HTR-8/SVneo (cell line): Measurements from ENCODE around the gene PPP1R11.

Experiments used
- DNase-seq: peaks from one replicate; pipeline ENCODE4 v3.0.0; 2011; ENCODE audit warnings: low spot score, mixed read lengths; ENCODE audit not compliant: insufficient read length
- FAIRE-seq: peaks from 2 replicates; lab custom pipeline; 2011; peaks lifted over from hg19 to GRCh38; lab: Jason Lieb, UNC

The PPP1R11 gene

DNA sequence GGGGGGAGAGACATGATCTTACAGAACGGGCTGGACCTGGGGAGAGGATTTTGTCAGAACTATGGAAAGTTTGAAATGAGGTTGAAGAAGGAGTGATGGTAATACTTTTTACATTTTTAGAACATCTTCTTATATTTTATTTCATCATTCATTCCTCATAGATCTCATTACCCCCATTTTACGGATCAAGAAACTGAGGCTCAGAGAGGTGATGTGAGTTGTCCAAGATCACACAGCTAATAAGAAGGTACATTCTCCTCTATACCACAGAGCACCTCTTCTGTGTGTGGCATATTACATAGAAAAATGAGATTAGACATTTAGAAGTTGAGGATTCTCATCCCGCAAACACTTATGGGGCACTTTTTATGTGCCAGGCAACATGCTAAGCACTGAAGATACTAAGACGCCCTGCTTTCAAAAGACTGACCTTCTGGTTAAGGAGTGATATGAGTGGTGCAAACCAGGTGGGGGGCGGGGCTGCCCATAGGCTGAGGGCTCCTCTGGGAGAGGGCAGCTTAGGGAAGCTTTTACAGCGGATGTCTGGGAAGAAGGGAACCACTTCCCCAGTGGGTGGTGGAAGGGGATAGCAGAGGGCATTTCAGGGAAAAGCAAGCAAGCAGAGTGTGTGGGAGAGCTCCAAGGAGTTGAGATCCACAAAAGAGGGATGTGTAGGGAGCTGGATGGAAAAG lies 26.0 kb downstream of the PPP1R11 start:
- FAIRE-seq, result no peak

DNA sequence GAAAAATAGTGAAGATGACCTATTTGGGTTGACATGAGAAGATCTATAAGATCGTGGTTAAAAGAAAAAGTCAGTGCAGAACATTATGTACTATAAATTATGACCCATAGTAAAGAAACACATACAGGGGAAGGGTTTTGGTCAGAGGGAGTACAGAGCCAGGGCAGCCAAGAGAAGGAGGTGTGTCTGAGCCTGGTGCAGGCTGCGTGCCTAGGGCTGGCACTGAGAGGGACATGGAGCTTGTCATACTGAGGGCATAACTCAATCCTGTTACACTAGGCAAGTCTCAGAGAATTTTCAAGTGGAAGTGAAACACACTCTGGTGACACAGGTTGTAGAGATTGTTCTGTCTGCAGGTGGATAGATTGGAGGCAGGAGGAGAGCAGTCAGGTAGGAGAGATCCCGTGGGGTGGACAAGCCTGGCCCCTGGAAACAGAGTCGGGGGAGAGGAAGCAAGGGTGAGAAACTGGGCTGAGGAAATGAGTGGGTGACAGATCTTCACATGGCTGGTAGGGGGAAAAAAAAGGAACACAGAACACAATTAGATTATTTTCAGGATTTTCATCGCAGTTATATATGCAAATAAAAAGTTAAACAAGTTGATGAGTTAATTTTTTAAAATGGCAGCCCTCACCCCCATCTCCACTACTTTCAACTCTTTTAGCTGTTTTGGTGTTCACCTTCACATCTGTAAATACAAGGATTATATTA lies 27.1 kb downstream of the PPP1R11 start:
- FAIRE-seq (no peak), DNase-seq (no peak)

More for the DNA sequence above, 26.0 kb downstream of the PPP1R11 start:
- no peak for DNase-seq

DNA sequence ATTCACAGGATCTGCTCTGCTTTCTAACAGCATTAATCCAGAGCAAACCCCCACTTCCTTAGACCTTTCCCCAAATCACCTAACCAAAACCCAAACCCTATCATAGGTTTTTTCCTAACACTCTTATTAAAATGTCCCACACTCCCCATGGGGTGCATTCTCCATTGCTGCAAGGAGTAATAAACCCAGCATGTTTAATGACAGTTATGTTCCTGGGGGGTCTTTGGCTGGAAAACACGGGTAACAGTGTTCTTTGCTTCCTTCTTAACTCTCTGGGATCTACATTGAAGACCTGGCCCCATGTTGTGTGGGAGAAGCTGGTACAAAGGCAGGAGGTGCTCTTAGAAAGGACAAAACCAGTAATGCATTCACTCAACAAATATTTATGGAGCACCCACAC lies 29.8 kb downstream of the PPP1R11 start:
- FAIRE-seq, result no peak
- DNase-seq, result no peak

DNA sequence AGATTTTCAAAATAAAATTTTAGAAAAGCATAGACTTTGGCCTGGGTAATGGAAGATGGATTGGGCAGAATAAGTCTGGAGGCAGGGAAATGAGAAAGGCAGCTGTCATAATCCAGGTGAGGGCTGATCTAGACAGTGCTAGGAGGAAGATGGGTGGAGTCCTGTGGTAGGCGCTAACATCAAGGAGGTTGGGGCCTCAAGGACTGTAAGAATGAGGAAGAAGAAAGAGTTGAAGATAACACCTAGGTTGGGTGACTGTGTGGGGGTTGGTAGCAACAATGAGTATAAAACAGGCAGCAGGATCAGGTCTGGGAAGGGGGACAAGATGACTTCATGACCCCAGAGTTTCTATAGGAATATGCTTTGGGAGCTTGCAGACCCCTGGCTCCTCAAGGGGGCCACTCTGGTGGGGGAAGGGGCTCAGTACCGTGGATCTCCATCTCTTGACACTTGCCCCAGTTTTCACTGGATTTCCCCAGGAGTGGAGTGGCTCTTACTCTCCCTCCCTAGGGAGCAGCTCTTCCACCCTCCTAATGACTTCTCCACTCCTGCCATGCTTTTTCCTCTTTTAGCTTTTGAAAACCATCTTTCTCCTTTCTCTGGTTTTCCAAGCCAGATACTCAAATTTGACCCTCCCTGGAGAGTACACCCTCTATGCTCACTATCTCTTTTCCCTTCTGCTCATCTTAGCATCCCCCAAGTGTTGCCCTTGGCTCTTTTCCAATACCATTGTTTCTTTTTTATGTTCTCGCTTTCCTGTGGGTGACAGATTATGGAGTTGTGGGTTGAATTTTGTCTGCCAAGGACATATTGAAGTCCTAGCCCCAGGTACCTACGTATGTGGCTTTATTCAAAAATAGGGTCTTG lies 31.1 kb downstream of the PPP1R11 start:
- DNase-seq (no peak), FAIRE-seq (no peak)

- DNase-seq, result no peak
- no peak for FAIRE-seq
Measured at GRCh38 chr6:30100154-30100553, 33.2 kb downstream of the PPP1R11 start.

DNA sequence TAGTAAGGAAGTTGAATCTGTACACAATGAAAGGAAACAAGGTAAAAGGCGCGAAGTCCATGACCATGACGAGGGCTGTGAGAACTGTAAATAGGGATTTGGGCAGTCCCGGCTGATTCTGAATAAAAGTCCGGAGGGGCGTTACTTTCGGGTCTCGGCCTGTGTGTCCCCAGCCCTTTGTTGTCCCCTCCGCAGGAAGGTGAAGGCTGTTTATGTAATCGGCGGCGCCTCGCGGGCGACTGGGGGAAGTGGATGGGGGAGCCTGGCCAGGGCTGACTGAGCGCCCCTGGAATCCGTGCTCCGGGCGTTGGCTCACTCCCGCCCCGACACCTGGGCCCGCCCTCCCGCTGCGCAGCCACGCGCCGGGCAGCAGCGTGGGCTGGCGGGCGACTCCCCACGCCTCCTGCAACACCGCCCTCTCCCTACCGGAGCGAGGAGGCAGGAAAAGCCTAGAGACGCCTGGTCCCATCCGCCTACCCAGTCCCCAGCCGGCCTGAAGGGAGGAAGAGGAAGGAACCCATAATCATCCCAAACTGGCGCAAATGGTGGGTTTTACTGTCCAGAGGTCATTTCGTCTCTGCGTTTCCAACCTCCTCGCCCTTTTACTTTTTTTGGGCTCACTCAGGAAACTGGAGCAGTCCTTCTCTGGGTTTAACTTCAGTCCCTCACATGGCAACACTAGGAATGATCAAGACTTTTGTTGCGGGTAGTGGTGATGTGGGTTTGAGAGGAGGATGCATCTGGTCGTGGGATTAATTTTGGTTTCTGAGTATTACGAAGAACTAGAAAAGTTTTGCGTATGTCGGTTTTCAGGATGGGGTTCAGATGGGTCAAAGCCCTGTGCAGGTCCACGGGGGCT lies 33.8 kb downstream of the PPP1R11 start:
- DNase-seq (no peak), FAIRE-seq (no peak)

- peak; percentile 85 for DNase-seq
- FAIRE-seq, result no peak
Measured at GRCh38 chr6:30101444-30102413, 34.7 kb downstream of the PPP1R11 start.

- no peak for DNase-seq
- FAIRE-seq, result no peak
Measured at GRCh38 chr6:30102414-30102969, 35.5 kb downstream of the PPP1R11 start.

DNA sequence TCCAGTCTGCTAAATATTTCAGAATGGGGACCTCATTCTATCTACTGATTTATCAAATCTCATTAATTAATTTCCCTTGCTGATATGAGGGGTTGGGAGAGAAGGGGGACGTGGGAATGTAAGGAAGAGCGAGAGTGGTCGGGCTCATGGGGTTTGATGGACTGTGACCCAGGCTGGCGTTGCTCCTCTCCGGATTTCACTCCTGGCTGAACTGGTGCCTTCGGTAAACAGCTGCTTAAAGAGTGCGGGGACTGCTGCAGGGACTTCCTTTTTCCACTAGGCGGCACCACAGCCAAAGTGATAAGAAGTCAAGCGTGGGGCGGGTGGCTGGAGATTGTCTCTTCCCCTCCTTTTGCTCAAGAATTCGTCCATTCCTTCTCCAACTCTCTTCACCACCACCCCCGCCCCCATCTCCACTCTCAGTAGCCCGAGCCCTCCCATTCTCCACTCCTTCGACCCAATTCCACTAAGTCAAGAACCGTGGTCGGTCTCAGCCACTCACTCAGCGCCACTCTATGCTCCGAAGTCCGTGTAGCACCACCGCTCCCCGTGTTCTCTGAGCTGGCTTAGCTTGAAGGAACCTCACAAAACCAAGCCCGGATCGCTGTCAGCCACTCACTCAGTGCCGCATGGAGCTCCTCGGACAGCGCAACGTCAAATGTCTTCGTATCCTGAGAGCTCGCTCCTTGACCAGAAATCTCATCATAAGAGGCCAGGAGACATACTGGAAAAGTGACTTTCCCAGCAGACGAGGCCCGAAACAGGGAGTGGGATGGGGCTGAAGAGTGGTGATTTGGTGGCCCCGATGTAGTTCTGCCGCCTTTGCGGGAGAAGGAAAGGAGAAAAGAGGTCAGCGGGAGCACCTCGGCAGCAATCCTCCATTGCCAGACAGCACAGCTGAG lies 36.2 kb downstream of the PPP1R11 start:
- FAIRE-seq (no peak), DNase-seq (peak; percentile 89)

- DNase-seq, result no peak
- FAIRE-seq, result no peak
Measured at GRCh38 chr6:30103872-30104179, 36.8 kb downstream of the PPP1R11 start.

DNA sequence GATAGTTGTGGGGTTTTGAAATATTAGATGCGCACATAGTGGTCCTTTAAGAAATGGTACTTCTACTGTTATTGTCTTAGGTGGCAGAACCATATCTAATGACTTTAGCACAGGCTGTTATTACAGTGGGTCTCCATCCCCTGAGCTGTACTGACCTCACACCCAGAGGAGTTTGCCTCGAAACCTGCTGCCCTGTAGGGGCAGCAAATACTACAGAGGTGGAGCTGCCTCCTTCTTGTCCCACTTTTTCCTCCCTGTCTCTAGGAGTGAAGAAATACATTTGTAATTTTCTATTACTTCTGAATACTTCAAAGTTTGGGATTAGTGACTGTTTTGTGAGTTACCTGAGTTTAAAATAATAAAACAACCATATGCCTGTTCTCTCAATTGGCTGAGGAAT lies 37.7 kb downstream of the PPP1R11 start:
- no peak for DNase-seq
- FAIRE-seq, result no peak

DNA sequence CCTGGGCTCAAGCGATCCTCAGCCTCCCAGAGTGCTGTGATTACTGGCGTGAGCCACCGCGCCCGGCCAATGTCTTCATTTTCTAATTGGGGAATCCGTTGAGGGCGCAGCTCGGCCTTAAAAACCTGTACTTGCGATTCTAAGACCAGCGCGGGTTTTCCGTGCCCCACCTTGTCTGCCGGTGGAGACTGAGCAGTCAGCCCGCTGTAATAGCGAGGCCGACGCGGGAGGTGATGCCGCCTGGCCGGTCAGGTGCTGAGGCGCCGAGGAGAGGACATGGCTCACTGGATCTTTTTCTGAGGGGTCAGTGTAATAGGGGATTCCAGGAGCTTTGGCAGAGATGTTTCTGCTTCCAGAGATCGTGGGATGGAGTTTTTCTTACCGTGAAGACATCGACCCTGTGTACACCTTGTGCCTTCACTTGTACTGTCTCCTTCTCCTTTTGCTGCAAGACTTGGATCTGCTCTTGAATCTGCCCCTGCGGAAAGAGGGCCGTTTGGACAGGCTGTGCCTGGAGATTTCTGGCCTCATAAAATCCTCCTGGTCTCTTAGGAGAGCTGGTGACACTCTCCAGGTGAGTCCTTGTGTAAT lies 44.4 kb downstream of the PPP1R11 start:
- FAIRE-seq (peak; percentile 26), DNase-seq (no peak)

GRCh38 chr6:30112402-30112994 lies 45.5 kb downstream of the PPP1R11 start:
- FAIRE-seq (no peak), DNase-seq (no peak)

DNA sequence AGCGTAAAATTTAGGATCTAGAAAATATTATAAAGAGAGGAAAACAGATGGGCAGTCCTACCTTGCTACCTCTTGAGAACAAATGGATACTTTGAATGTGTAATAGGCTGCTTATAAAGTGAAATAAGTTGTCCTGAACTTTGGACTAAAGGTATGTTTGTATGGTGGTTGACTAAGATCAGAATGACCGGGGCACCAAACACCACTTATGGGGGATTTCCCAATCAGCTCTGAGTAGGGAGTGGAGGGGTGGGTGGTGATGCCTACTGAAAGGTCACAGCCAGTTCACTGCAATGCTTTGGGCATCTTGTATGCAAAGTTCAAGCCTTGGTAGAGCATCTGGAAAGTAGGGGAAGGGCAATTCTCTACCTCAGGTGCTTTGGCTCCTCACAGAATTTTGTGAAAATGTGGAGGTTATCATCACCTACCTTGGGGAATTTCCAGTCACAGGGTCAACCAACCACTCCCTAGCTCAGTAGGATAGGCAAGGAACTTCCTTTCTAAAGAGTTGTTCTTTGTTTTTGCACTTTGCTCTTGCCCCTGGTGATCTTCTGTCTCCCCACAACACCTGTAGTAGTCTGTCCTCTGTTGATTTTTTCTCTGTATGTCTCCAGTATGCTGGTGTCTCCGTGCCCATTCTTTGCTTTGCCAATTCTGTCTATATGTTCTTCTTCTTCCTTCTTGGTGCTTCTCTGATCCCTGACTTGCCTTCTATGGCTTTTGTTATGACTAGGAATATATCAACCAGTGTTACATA lies 46.2 kb downstream of the PPP1R11 start, which contains the start of gene TRIM31:
Gene TRIM31 (minus strand): TSS at position 88 of the 757 bp plus-strand sequence. CDS start 285 bp downstream, outside the sequence.
- FAIRE-seq (no peak), DNase-seq (no peak)

GRCh38 chr6:30113841-30114240 lies 46.8 kb downstream of the PPP1R11 start:
- DNase-seq, result no peak
- FAIRE-seq, result no peak

DNA sequence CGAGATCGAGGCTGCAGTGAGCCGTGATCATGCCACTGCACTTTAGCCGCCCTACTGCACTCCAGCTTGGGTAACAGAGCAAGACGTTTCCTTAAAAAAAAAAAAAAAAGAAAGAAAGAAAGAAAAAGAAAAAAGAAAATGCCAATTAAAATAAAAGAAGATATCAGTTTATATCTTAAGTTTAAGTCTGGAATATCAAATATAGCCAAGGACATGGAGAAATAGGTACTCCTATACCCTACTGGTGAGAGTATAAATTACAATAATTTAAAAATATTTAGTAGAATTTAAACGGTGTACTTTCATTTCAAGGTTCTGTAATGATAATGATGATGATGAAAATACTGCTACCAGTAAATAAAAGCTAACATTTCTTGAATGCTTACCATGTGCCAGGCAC lies 49.7 kb downstream of the PPP1R11 start:
- FAIRE-seq (no peak), DNase-seq (no peak)
